Lower lobe of right lung (tissue), 2 donors: Measurements from ENCODE around the gene CHD2. TPM values are rescaled to one million over a fixed set of nuclear protein-coding genes. Genes with fewer than 3 reads are reported as not detected.

Experiments
- ATAC-seq, 2 donors: fragments of 200-7000 bp; cut with Tn5 transposase; one replicate each; pipeline ENCODE4 v1.9.1; 2020 to 2022; ENCODE audit warnings: mild to moderate bottlenecking in 2 of 2, moderate library complexity in 2 of 2
- DNase-seq: peaks from one replicate; pipeline ENCODE4 v3.0.0-alpha.2; 2020
- H3K27ac ChIP-seq: fragments of 200-600 bp; one replicate; pipeline ENCODE4 v1.8.0; 2022
- H3K27me3 ChIP-seq: fragments of 200-600 bp; one replicate; pipeline ENCODE4 v1.8.0; 2022; ENCODE audit warnings: low read depth
- H3K36me3 ChIP-seq: fragments of 200-600 bp; one replicate; pipeline ENCODE4 v1.8.0; 2022; ENCODE audit warnings: mild to moderate bottlenecking
- H3K4me1 ChIP-seq: fragments of 200-600 bp; one replicate; pipeline ENCODE4 v1.8.0; 2022
- H3K4me3 ChIP-seq: fragments of 200-600 bp; one replicate; pipeline ENCODE4 v1.8.0; 2022; ENCODE audit warnings: mild to moderate bottlenecking
- H3K9me3 ChIP-seq: fragments of 200-600 bp; one replicate; pipeline ENCODE4 v1.8.0; 2022
- CTCF ChIP-seq: fragments of 200-600 bp; IDR thresholded peaks from one replicate; pipeline ENCODE4 v1.8.0; 2022; ENCODE audit warnings: antibody characterized with exemption, mild to moderate bottlenecking
- intact Hi-C: fragments of 100-400 bp; cut with DNase I; formaldehyde crosslinking; loops from one replicate; pipeline ENCODE4 v1.11.0; 2022
- total RNA-seq: library from RNA; stranded (reverse); fragmentation: NEBNext Ultra II Directional; extraction: Animal tissue kit (Norgen Biotek cat#: 25700); gene quantifications from one replicate; pipeline ENCODE4 v1.2.1, GENCODE V29; 2021
- donor health status: DM: no; HTN: yes; CAD: no; lungs with severe emphysema.

Gene CHD2
- total RNA-seq, 1 donor from 2014 or later: 158 TPM

GRCh38 chr15:92908713-92909057, 8.6 kb downstream of the CHD2 start:
- no peak for DNase-seq
- TF ChIP-seq CTCF: no peak
- H3K4me3 ChIP-seq: peak overlapping the region; percentile 27
- peaks cover 6% of the 10 kb centered on the region for H3K36me3 ChIP-seq
- peaks cover 89% of the 10 kb centered on the region for H3K4me1 ChIP-seq
- no peaks in the 10 kb centered on the region for H3K27me3 ChIP-seq
- no peaks in the 10 kb centered on the region for H3K9me3 ChIP-seq
- H3K27ac ChIP-seq: peak overlapping the region; percentile 96
- intact Hi-C loops: no loop called here
- ATAC-seq: no peak

- TF ChIP-seq CTCF: no peak
Measured at GRCh38 chr15:92909136-92909781, 9.1 kb downstream of the CHD2 start.

GRCh38 chr15:92910451-92910850, 10.3 kb downstream of the CHD2 start:
- TF ChIP-seq CTCF: no peak
- intact Hi-C loops: loop anchor here (10.0 kb wide), 1 partner anchor 106 kb away; no protein-coding TSS in a partner anchor
- H3K4me3 ChIP-seq: no peak overlapping the region
- peaks cover 6% of the 10 kb centered on the region for H3K36me3 ChIP-seq
- peaks cover 100% of the 10 kb centered on the region for H3K4me1 ChIP-seq
- DNase-seq (no peak), ATAC-seq (no peak)
- H3K27ac ChIP-seq: peak overlapping the region; percentile 50
- H3K27me3 ChIP-seq: no peaks in the 10 kb centered on the region
- no peaks in the 10 kb centered on the region for H3K9me3 ChIP-seq

More at GRCh38 chr15:92909136-92909781, 9.1 kb downstream of the CHD2 start:
- peak overlapping the region; percentile 96 for H3K27ac ChIP-seq
- H3K9me3 ChIP-seq: no peaks in the 10 kb centered on the region
- H3K4me3 ChIP-seq: no peak overlapping the region
- H3K4me1 ChIP-seq: peaks cover 94% of the 10 kb centered on the region
- H3K27me3 ChIP-seq: no peaks in the 10 kb centered on the region
- ATAC-seq: no peak
- intact Hi-C loops: no loop called here
- H3K36me3 ChIP-seq: peaks cover 6% of the 10 kb centered on the region
- no peak for DNase-seq

- Histone ChIP-seq H3K4me1 (peaks cover 97% of the 10 kb centered on the region), H3K4me3 (no peak overlapping the region), H3K36me3 (peaks cover 6% of the 10 kb centered on the region), H3K27me3 (no peaks in the 10 kb centered on the region), H3K9me3 (no peaks in the 10 kb centered on the region), H3K27ac (peak overlapping the region; percentile 63)
- intact Hi-C loops: loop anchor here (10.0 kb wide), 1 partner anchor 109 kb away; no protein-coding TSS in a partner anchor
- TF ChIP-seq CTCF: no peak
- ATAC-seq: no peak
- no peak for DNase-seq
Measured at GRCh38 chr15:92914103-92914499, 14.0 kb downstream of the CHD2 start.

- no peak for TF ChIP-seq CTCF
- intact Hi-C loops: loop anchor here (10.0 kb wide), 1 partner anchor 110 kb away; no protein-coding TSS in a partner anchor
- no peak for DNase-seq
- Histone ChIP-seq H3K4me1 (peaks cover 97% of the 10 kb centered on the region), H3K27ac (peak overlapping the region; percentile 63), H3K9me3 (no peaks in the 10 kb centered on the region), H3K36me3 (peaks cover 10% of the 10 kb centered on the region), H3K27me3 (no peaks in the 10 kb centered on the region), H3K4me3 (no peak overlapping the region)
- peak in 1 of 2 donors; percentile 32 for ATAC-seq
Measured at GRCh38 chr15:92914768-92915221, 14.7 kb downstream of the CHD2 start.
